Pancreas (tissue), 10 donors: ENCODE data around the gene NGLY1. TPM values are rescaled to one million over a fixed set of nuclear protein-coding genes. Genes with fewer than 3 reads are reported as not detected.

Experiments
- ATAC-seq, 4 donors: fragments of 200-7000 bp; cut with Tn5 transposase; one replicate each; pipeline versions ENCODE4 v1.8.0 to v1.9.1; 2020; ENCODE audit warnings: mild to moderate bottlenecking in 4 of 4, moderate library complexity in 4 of 4
- DNase-seq, 6 donors: peaks; one replicate each; pipeline ENCODE4 v3.0.0-alpha.2; 2020
- FAIRE-seq: peaks from 2 replicates; lab custom pipeline; 2012; peaks lifted over from hg19 to GRCh38; lab: Jason Lieb, UNC
- H3K27ac ChIP-seq, 4 donors: fragments of 200-600 bp; sonication (generic); 1 replicate in 3 of 4; 2 replicates in 1 of 4; pipeline versions ENCODE4 v1.5.0 to v1.8.0; 2020
- H3K27me3 ChIP-seq, 4 donors: fragments of 200-600 bp; one replicate each; pipeline ENCODE4 v1.8.0; 2021
- H3K36me3 ChIP-seq, 3 donors: fragments of 200-600 bp; sonication (generic) in 1 of 3; one replicate each; pipeline versions ENCODE4 v1.5.0 to v1.8.0; 2020 to 2021
- H3K4me1 ChIP-seq, 3 donors: fragments of 200-600 bp; one replicate each; pipeline ENCODE4 v1.8.0; 2021
- H3K4me3 ChIP-seq, 4 donors: fragments of 200-600 bp; sonication (generic) in 2 of 4; one replicate each; pipeline versions ENCODE4 v1.5.0 to v1.8.0; 2020 to 2021
- H3K9me3 ChIP-seq, 4 donors: fragments of 200-600 bp; one replicate each; pipeline ENCODE4 v1.8.0; 2021
- CTCF ChIP-seq, 4 donors: fragments of 200-600 bp; sonication (generic) in 3 of 4; IDR thresholded peaks; one replicate each; pipeline versions ENCODE4 v1.5.0 to v1.8.0; 2021; ENCODE audit warnings: antibody characterized with exemption in 4 of 4
- WGBS, 2 donors: extraction: QIAGEN DNeasy Blood & Tissue Kit; methylation state at CpG; one replicate each; pipeline ENCODE4 v1.1.7; 2013; 5-methylcytosine and 5-hydroxymethylcytosine counted together
- intact Hi-C, 3 donors: fragments of 100-400 bp; cut with DNase I; formaldehyde crosslinking; loops; one replicate each; pipeline versions ENCODE4 v1.11.1 to v1.14.2; 2022
- polyA plus RNA-seq, 2 donors: library from polyadenylated mRNA; stranded (reverse); fragments of 200-250 nt; gene quantifications; one replicate each; pipeline ENCODE4 v1.2.3, GENCODE V29; 2013
- total RNA-seq, 6 donors: library from RNA; stranded (reverse); fragmentation: NEBNext Ultra II Directional in 4 of 6; extraction: Animal tissue kit (Norgen Biotek cat#: 25700) in 4 of 6; gene quantifications; one replicate each; pipeline versions ENCODE4 v1.2.1 to v1.2.4, GENCODE V29; 2021 to 2023
- donor health status: healthy with polysubstance abuse.
- donor health status: DM: no; HTN: no; CAD: no; lungs with moderate emphysema.
- donor health status: DM: no; HTN: no; CAD: no.
- donor health status: control.
- donor health status: control.
- donor health status: Bipolar disorder and iron deficiency.
- donor health status: DM: yes; HTN: yes; CAD: no.
- donor health status: DM: no; HTN: no; CAD: no.
- donor health status: DM: no; HTN: no; CAD: no.
- donor health status: DM: yes; HTN: yes; CAD: no.

NGLY1 gene
- total and polyA plus RNA-seq, 8 donors, result 14.0 to 22.6 (median 21.9) TPM

- ATAC-seq (no peak), FAIRE-seq (no peak), DNase-seq (no peak)
- TF ChIP-seq CTCF (IDR thresholded peaks at IDR 0.05), result no peak
- WGBS, 2 donors, result 56 to 63% methylated on average over 3 of the region's 3 CpGs
- intact Hi-C loops, result no loop called here
- Histone ChIP-seq H3K4me1 (no peaks in the 10 kb centered on the region), H3K36me3 (no peaks in the 10 kb centered on the region), H3K27me3 (no peaks in the 10 kb centered on the region), H3K9me3 (no peaks in the 10 kb centered on the region), H3K27ac (no peak overlapping the region), H3K4me3 (no peak overlapping the region)
Measured at GRCh38 chr3:25693238-25693637, 90.0 kb downstream of the NGLY1 start.

- intact Hi-C loops, result no loop called here
- TF ChIP-seq CTCF (IDR thresholded peaks at IDR 0.05), result no peak
- no peaks in the 10 kb centered on the region for H3K4me1 ChIP-seq
- no peak overlapping the region for H3K4me3 ChIP-seq
- no peaks in the 10 kb centered on the region for H3K27me3 ChIP-seq
- ATAC-seq (no peak), FAIRE-seq (no peak), DNase-seq (no peak)
- H3K9me3 ChIP-seq, result no peaks in the 10 kb centered on the region
- H3K36me3 ChIP-seq, result no peaks in the 10 kb centered on the region
- H3K27ac ChIP-seq, result no peak overlapping the region
- 80 to 81% methylated on average over 1 of the region's 1 CpG for WGBS, 2 donors
Measured at GRCh38 chr3:25692341-25692740, 90.9 kb downstream of the NGLY1 start.

GRCh38 chr3:25690768-25691533, 92.3 kb downstream of the NGLY1 start:
- Histone ChIP-seq H3K9me3 (no peaks in the 10 kb centered on the region), H3K27me3 (no peaks in the 10 kb centered on the region), H3K4me3 (no peak overlapping the region), H3K27ac (no peak overlapping the region), H3K4me1 (no peaks in the 10 kb centered on the region), H3K36me3 (no peaks in the 10 kb centered on the region)
- TF ChIP-seq CTCF (IDR thresholded peaks at IDR 0.05), result no peak
- DNase-seq (no peak), ATAC-seq (no peak), FAIRE-seq (no peak)
- intact Hi-C loops, result no loop called here
- WGBS, 2 donors, result 60 to 68% methylated on average over 2 of the region's 2 CpGs

- Histone ChIP-seq H3K27ac (no peak overlapping the region), H3K27me3 (no peaks in the 10 kb centered on the region), H3K9me3 (no peaks in the 10 kb centered on the region), H3K36me3 (no peaks in the 10 kb centered on the region), H3K4me3 (no peak overlapping the region), H3K4me1 (no peaks in the 10 kb centered on the region)
- 72 to 74% methylated on average over 3 of the region's 3 CpGs for WGBS, 2 donors
- no peak for TF ChIP-seq CTCF (IDR thresholded peaks at IDR 0.05)
- DNase-seq, result no peak
- no peak for FAIRE-seq
- ATAC-seq, result no peak
- intact Hi-C loops, result no loop called here
Measured at GRCh38 chr3:25689226-25689625, 94.0 kb downstream of the NGLY1 start.

- WGBS, 2 donors, result 56 to 67% methylated on average over 1 of the region's 1 CpG
- Histone ChIP-seq H3K4me3 (no peak overlapping the region), H3K9me3 (no peaks in the 10 kb centered on the region), H3K27ac (no peak overlapping the region), H3K4me1 (no peaks in the 10 kb centered on the region), H3K27me3 (no peaks in the 10 kb centered on the region), H3K36me3 (no peaks in the 10 kb centered on the region)
- TF ChIP-seq CTCF (IDR thresholded peaks at IDR 0.05), result no peak
- no peak for DNase-seq
- FAIRE-seq, result no peak
- intact Hi-C loops, result no loop called here
- no peak for ATAC-seq
Measured at GRCh38 chr3:25687742-25688141, 95.5 kb downstream of the NGLY1 start.
